ENCODE results near the gene COL5A1.

The COL5A1 gene

DNA sequence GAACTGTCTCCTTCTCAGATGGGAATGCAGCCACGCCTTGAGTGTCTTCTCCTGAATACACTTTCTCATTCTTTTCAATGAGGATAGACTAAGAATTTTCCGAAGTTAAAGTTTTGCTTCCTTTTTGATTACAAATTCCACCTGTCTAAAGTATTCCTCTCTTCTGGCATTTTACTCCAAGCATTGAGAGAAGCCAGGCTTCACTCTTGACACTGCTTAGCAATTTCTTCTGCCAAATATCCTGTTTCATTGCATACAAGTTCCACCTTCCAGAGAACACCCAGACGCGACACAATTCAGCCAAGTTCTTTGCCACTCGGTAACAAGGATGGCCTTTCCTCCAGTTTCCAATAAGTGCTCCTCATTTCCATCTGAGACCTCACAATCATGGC is 35.6 kb upstream of the COL5A1 start:
- no peak for DNase-seq
- in situ Hi-C loops (cut with MboI; ENCODE audit: low pct_unique_long_range_greater_than_20kb, low sequenced_read_pairs) = no loop called here

DNA sequence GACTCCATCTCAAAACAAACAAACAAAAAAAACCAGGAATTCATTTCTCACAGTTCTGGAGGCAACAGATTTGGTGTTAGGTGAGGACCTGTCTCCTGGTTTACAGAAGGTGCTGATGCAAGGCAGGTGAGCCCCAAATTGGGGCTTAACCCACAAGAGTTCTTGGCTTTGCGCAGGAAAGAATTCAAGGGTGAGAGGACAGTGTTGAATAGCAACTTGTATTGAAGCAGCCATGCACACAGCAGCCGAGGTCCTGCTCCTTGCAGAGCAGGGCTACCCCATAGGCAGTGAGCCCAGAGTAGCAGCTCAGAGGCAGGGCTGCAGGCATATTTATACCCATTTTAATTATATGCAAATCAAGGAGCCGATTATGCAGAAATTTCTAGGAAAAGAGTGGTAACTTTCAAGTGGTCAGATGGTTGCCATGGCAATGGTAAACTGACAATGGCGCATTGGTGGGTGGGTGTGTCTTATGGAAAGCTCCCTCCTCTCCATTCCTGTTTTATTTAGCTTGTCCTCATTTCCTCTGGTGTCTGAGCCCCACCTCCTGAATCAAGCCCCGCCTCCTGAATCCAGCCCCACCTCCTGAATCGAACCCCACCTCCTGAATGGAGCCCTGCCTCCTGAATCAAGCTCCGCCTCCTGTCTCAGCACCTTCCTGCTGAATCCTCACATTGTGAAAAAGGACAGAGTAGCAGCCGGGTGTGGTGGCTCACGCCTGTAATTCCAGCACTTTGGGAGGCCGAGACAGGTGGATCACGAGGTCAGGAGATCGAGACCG is 34.5 kb upstream of the COL5A1 start:
- peak; percentile 3 for DNase-seq
- in situ Hi-C loops (cut with MboI; ENCODE audit: low pct_unique_long_range_greater_than_20kb, low sequenced_read_pairs) = no loop called here

GRCh38 chr9:134607971-134608370 is 33.6 kb upstream of the COL5A1 start:
- no peak for DNase-seq

GRCh38 chr9:134611046-134611445 is 30.6 kb upstream of the COL5A1 start:
- DNase-seq = no peak
- in situ Hi-C loops (cut with MboI; ENCODE audit: low pct_unique_long_range_greater_than_20kb, low sequenced_read_pairs) = no loop called here

More at GRCh38 chr9:134607971-134608370, 33.6 kb upstream of the COL5A1 start:
- in situ Hi-C loops (cut with MboI; ENCODE audit: low pct_unique_long_range_greater_than_20kb, low sequenced_read_pairs) = no loop called here

- in situ Hi-C loops (cut with MboI; ENCODE audit: low pct_unique_long_range_greater_than_20kb, low sequenced_read_pairs) = no loop called here
- no peak for DNase-seq
Measured at GRCh38 chr9:134612309-134612708, 29.3 kb upstream of the COL5A1 start.

GRCh38 chr9:134612715-134613114 is 28.9 kb upstream of the COL5A1 start:
- DNase-seq = no peak
- in situ Hi-C loops (cut with MboI; ENCODE audit: low pct_unique_long_range_greater_than_20kb, low sequenced_read_pairs) = no loop called here

DNA sequence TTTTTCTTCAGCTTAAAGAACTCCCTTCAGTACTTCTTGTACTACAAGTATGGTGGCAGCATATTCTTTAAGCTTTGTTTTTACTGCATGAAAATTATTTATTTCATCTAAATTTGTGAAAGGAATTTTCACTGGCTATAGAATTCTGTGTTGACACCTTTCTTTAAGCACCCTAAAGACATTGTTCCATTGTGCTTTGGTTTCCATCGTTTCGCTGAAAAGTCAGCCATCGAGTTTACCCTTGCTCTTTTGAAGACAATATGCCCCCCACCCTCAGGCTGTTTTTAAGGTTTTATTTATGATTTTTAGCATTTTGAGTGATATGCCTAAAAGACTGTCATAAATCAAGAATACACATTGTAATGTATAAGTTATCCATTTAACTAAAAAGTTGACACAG is 27.3 kb upstream of the COL5A1 start:
- in situ Hi-C loops (cut with MboI; ENCODE audit: low pct_unique_long_range_greater_than_20kb, low sequenced_read_pairs) = no loop called here
- DNase-seq = no peak

DNA sequence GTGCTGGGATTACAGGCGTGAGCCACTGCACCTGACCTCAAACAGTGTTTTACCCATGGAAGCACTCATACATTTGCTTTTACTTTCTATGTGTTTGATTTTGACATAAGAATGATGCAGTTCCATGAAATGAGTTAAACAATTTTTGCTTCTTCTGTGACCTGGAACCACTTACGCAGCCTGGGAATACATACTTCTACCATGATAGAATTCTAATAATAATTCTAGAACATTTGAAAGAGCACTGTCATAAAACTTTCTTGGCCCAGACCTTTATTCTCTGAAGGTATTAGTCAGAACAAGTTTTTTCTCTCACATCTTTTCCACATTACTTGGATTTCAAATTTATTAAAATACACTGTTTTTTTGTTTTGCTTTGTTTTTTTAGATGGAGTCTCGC is 25.3 kb upstream of the COL5A1 start:
- in situ Hi-C loops (cut with MboI; ENCODE audit: low pct_unique_long_range_greater_than_20kb, low sequenced_read_pairs) = no loop called here
- DNase-seq = no peak

DNA sequence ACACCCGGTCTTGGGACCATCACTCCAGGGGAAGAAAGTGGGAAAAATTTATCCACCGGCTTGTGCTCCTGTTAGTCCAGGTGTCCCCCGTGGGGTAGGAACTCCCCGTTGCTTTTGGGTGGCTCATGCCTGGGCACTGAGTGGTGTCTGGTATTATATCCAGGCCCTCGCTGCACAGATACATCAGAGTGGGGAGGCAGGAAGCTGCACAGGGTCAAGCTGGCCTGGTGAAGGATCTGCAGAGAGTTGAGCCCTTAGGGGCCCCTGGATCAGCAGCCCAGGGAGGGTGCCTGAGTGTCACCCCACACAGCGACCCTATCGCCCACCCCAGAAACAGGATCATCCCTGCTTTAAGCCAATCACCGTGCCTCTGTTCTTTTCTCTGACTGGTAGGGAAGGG is 24.4 kb upstream of the COL5A1 start:
- in situ Hi-C loops (cut with MboI; ENCODE audit: low pct_unique_long_range_greater_than_20kb, low sequenced_read_pairs) = no loop called here

GRCh38 chr9:134617836-134618162 is 23.8 kb upstream of the COL5A1 start:
- in situ Hi-C loops (cut with MboI; ENCODE audit: low pct_unique_long_range_greater_than_20kb, low sequenced_read_pairs) = no loop called here
- no peak for DNase-seq

More for the DNA sequence above, 24.4 kb upstream of the COL5A1 start:
- DNase-seq = no peak

- in situ Hi-C loops (cut with MboI; ENCODE audit: low pct_unique_long_range_greater_than_20kb, low sequenced_read_pairs) = no loop called here
Measured at GRCh38 chr9:134618163-134618832, 23.3 kb upstream of the COL5A1 start.

DNA sequence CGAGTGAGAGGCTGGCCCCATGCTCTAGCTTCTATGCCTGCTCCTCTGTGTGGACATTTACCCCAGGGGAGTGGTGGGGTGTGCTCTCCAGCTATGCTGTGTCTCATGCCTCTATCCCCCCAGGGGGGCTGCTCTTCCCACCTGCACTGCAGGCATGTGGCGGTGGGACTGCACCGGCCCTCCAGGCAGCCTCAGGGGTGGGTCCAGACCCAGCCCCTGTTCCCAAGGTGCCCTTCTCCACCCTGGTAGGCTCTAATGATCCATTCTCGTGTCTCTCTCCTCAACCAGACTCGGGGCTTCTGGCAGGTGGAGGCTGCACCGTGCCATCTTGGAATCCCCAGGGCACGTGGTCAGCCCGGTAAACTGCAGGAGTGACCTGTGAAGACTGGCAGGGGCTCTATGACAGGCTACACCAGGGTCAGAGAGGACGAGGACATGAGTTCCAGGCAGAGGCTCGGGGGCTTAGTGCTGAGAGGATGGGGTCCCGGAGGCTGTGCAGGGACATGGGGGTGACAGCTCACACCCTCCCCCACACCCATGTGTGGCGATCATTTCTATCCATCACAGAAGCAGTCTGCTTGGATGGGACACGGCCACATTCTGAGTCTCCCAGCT is 22.7 kb upstream of the COL5A1 start:
- in situ Hi-C loops (cut with MboI; ENCODE audit: low pct_unique_long_range_greater_than_20kb, low sequenced_read_pairs) = no loop called here

More at GRCh38 chr9:134618163-134618832, 23.3 kb upstream of the COL5A1 start:
- no peak for DNase-seq

DNA sequence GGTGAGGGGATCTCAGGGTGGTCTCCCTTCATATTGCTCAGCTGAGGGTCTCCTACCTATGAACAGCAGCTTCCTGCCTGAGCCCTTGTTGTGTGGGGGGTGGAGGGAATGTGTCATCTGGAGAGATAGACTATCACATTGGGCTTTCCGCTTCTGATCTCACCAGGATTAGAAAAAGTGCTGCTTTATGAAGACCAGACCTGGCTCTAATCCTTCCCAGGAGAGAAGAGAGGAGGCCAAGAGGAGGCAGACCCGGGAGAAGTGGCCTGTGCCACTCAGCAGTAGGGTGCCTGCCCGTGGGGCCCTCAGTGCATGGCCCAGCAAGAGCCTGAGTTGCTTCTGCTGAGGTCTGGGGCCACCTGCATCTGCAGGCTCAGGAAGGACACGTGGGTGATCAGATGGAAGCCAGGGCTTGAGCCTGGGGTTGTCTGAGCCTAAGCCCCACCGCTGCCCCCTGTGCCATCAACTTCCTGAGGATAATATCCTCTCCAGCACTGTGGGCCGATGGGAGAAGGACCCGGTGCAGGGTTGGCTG is 22.1 kb upstream of the COL5A1 start:
- DNase-seq = no peak
- in situ Hi-C loops (cut with MboI; ENCODE audit: low pct_unique_long_range_greater_than_20kb, low sequenced_read_pairs) = no loop called here

More for the DNA sequence above, 22.7 kb upstream of the COL5A1 start:
- DNase-seq = no peak

- in situ Hi-C loops (cut with MboI; ENCODE audit: low pct_unique_long_range_greater_than_20kb, low sequenced_read_pairs) = no loop called here
- DNase-seq = no peak
Measured at GRCh38 chr9:134619983-134620661, 21.5 kb upstream of the COL5A1 start.

DNA sequence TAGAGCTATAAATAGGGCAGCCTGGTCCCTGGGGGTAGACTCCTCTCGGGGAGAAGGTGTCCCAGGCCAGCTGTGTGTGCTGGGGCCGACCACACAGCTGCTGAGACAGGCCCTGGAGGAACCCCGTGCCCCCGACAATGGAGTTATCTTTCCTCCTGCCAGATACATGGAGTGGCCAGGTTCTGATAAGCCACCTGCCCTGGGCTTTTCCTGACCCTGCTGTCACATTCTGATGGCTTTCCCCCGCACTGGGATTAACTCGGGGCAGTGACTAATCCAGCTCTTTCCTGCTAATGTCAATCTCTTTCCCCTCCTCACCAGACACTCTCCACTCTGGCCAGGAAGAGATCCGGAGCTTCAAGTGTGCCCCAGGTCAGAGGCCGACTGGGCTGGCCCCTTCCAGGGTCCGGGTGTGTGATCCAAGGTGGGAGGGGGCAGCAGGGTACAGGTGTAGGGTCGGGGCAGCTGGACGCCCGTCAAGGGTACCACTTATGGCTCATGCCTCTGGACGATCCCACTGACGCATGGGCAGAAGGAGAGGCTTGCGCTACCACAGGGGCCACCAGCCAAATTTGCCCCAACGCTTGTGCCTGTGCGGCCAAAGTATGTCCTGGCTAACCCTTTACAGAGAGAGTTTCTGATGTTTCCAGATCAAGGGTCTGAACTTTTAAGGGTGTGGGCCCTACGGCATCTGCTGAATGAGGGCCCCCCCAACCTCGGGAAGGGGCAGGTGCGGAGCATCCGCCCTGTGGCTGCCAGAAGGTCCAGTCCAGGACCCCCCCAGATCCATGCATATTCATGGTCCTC is 20.6 kb upstream of the COL5A1 start:
- DNase-seq = no peak
- in situ Hi-C loops (cut with MboI; ENCODE audit: low pct_unique_long_range_greater_than_20kb, low sequenced_read_pairs) = no loop called here

DNA sequence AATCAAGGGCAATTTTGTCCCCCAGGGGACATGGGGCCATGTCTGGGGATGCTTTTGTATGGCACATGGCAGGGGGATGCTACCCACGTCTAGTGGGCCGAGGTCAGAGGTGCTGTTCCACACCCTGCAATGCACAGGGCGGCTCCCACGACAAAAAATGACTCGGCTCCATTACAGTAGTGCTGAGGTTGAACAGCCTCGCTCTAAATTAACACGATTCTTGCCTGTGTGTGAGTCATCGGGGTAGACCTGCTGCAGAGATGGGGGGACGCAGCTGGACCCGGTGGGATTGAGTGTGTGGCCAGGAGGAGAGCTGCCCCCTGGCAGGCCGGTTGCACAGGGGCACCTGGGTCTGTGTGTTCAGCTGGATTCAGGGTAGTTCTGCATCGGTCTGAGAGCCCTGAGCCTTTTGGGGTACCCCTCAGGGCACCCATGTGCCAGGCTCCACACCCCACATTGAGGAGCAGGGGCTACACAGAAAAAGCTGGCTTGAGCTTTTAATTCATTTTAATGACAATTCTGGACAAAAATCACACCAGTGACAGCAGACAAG is 20.0 kb upstream of the COL5A1 start:
- no peak for DNase-seq
- in situ Hi-C loops (cut with MboI; ENCODE audit: low pct_unique_long_range_greater_than_20kb, low sequenced_read_pairs) = no loop called here

GRCh38 chr9:134622896-134623257 is 18.7 kb upstream of the COL5A1 start:
- no peak for DNase-seq
- in situ Hi-C loops (cut with MboI; ENCODE audit: low pct_unique_long_range_greater_than_20kb, low sequenced_read_pairs) = no loop called here

DNA sequence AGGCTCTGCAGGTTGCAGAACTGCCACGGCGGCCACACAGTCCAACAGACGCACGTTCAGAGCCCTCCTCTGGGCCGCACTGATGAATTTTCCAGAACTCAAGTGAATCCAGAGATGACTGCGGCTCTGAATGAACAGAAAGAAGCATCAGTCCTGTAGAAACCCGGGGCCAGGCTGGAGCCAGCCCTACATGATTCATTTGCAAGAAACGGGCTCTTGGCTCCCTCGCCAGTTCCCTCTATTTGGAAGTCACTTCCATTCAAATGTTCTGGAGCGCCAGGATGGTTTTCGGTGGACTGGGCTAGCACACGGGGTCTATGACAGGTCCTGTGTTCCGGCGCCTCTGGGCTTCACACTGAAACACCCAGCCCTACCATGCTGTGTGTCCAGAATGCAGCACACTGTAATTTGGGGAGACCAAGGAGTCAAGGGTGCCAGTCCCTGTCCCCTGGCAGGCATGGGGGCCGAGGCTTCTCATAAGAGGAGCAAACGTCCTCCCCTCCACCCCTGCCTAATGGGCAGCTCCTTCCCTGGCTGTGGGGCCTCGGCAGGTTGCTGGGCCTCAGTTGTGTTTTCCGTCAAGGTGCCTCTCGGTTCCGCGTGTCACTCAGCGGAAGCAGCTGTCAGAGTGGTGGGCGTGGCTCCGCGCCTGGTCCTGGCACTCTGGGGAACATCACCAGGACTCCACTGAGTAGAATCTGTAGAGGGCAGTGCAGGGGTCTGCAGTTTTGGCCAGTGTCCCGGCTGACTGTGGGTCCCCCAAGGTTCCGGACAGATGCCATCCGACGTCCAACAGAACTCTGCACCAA is 18.1 kb upstream of the COL5A1 start:
- no peak for DNase-seq
- in situ Hi-C loops (cut with MboI; ENCODE audit: low pct_unique_long_range_greater_than_20kb, low sequenced_read_pairs) = no loop called here

All from KBM-7 (cell line).